IMR-90 (cell line): ENCODE measurements around the gene GRB2. TPM values are rescaled to one million over a fixed set of nuclear protein-coding genes. Genes with fewer than 3 reads are reported as not detected.
A peak's percentile ranks its signal among the peaks of the same experiment; 100 is the strongest.

Experiments
- ATAC-seq: fragments of 200-7000 bp; cut with Tn5 transposase; 2 replicates; pipeline ENCODE4 v1.9.1; 2020; ENCODE audit warnings: low read depth, mild to moderate bottlenecking, moderate library complexity
- BruUV-seq: library from RNA; stranded (reverse); fragments of 400-500 nt; replicated peaks from 2 replicates; lab custom pipeline; 2021; lab: Mats Ljungman, UMichigan
- CTCF ChIA-PET: fragments of 300-600 bp; formaldehyde crosslinking; extraction: SDS; loops from one replicate; lab custom pipeline; 2021; ENCODE audit warnings: antibody characterized with exemption; lab: Yijun Ruan, JAX
- POLR2A ChIA-PET: fragments of 300-600 bp; sonication (Branson Sonifier 250); formaldehyde crosslinking; loops from one replicate; lab custom pipeline; 2022; ENCODE audit warnings: antibody characterized with exemption; ENCODE audit not compliant: unreplicated experiment; lab: Charles Lee
- DNase-seq: peaks from one replicate; pipeline ENCODE4 v3.0.0; 2013
- H2AFZ ChIP-seq: replicated peaks from 2 replicates; pipeline ENCODE3; 2013; ENCODE audit warnings: low read length, mild to moderate bottlenecking; ENCODE audit not compliant: poor library complexity
- H2AK5ac ChIP-seq: 2 replicates; pipeline ENCODE4 v1.6.1; 2013; ENCODE audit warnings: low read depth, low read length, inconsistent platforms
- H2AK9ac ChIP-seq: replicated peaks from 2 replicates; pipeline ENCODE3; 2013; ENCODE audit warnings: mild to moderate bottlenecking, low read depth, low read length, moderate library complexity; ENCODE audit not compliant: poor library complexity
- H2BK120ac ChIP-seq: 2 replicates; pipeline ENCODE4 v1.6.1; 2013; ENCODE audit warnings: low read depth, low read length, inconsistent platforms
- H2BK15ac ChIP-seq: 3 replicates; pipeline ENCODE4 v1.6.1; 2013; ENCODE audit warnings: low read depth, low read length, inconsistent platforms
- H2BK20ac ChIP-seq: 2 replicates; pipeline ENCODE4 v1.6.1; 2013; ENCODE audit warnings: low read depth, mild to moderate bottlenecking, inconsistent platforms, low read length, moderate library complexity
- H2BK5ac ChIP-seq: 2 replicates; pipeline ENCODE4 v1.6.1; 2013; ENCODE audit warnings: mild to moderate bottlenecking, low read depth, low read length, inconsistent platforms; ENCODE audit not compliant: poor library complexity, severe bottlenecking
- H3K14ac ChIP-seq: replicated peaks from 2 replicates; pipeline ENCODE4 v1.6.1; 2013; ENCODE audit warnings: low read depth, low read length, inconsistent platforms
- H3K18ac ChIP-seq: 2 replicates; pipeline ENCODE4 v1.6.1; 2013; ENCODE audit warnings: low read depth, low read length, control low read depth
- H3K23ac ChIP-seq: 2 replicates; pipeline ENCODE4 v1.6.1; 2013; ENCODE audit warnings: low read depth, low read length, inconsistent platforms
- H3K27ac ChIP-seq: 2 replicates; pipeline ENCODE4 v1.5.1; 2013; ENCODE audit warnings: mild to moderate bottlenecking, control low read depth, low read length; ENCODE audit not compliant: insufficient read depth
- H3K27me3 ChIP-seq: 2 replicates; pipeline ENCODE4 v1.6.1; 2013; ENCODE audit warnings: low read length; ENCODE audit not compliant: control insufficient read depth, insufficient read depth
- H3K36me3 ChIP-seq: 2 replicates; pipeline ENCODE4 v1.6.1; 2013; ENCODE audit warnings: low read length, mixed read lengths; ENCODE audit not compliant: control insufficient read depth, insufficient read depth
- H3K4ac ChIP-seq: 2 replicates; pipeline ENCODE4 v1.6.1; 2013; ENCODE audit warnings: low read depth, low read length, inconsistent platforms
- H3K4me1 ChIP-seq: 2 replicates; pipeline ENCODE4 v1.6.1; 2013; ENCODE audit warnings: low read length, mixed read lengths; ENCODE audit not compliant: control insufficient read depth, insufficient read depth
- H3K4me2 ChIP-seq: 2 replicates; pipeline ENCODE4 v1.6.1; 2013; ENCODE audit warnings: low read depth, mild to moderate bottlenecking, control low read depth, low read length, moderate library complexity
- H3K4me3 ChIP-seq: 2 replicates; pipeline ENCODE4 v1.5.1; 2013; ENCODE audit warnings: low read depth, mild to moderate bottlenecking, control low read depth, low read length, moderate library complexity; ENCODE audit not compliant: insufficient read depth
- H3K56ac ChIP-seq: 2 replicates; pipeline ENCODE4 v1.6.1; 2013; ENCODE audit warnings: low read length, inconsistent platforms; ENCODE audit not compliant: insufficient read depth; ENCODE audit errors: extremely low read depth
- H3K79me1 ChIP-seq, 2 experiments: 2 replicates each; pipeline ENCODE4 v1.6.1; 2013; ENCODE audit warnings: low read length in 2 of 2, inconsistent platforms in 1 of 2, low read depth in 1 of 2
- H3K9ac ChIP-seq: 2 replicates; pipeline ENCODE4 v1.6.1; 2013; ENCODE audit warnings: low read depth, low read length, control low read depth
- H3K9me1 ChIP-seq: 2 replicates; pipeline ENCODE4 v1.6.1; 2013; ENCODE audit warnings: low read length, inconsistent platforms; ENCODE audit not compliant: insufficient read depth
- H3K9me3 ChIP-seq: 2 replicates; pipeline ENCODE4 v1.6.1; 2013; ENCODE audit warnings: low read length; ENCODE audit not compliant: control insufficient read depth, insufficient read depth
- H4K20me1 ChIP-seq: 2 replicates; pipeline ENCODE4 v1.6.1; 2013; ENCODE audit warnings: low read length, inconsistent platforms; ENCODE audit not compliant: insufficient read depth
- H4K5ac ChIP-seq: 2 replicates; pipeline ENCODE4 v1.6.1; 2013; ENCODE audit warnings: mild to moderate bottlenecking, low read depth, low read length, control low read depth
- H4K8ac ChIP-seq, 2 experiments: 2 replicates each; pipeline ENCODE4 v1.6.1; 2013; ENCODE audit warnings: low read depth in 2 of 2, low read length in 2 of 2, control low read depth in 1 of 2, inconsistent platforms in 1 of 2
- H4K91ac ChIP-seq: 2 replicates; pipeline ENCODE4 v1.6.1; 2013; ENCODE audit warnings: low read depth, low read length, inconsistent platforms; ENCODE audit not compliant: insufficient read depth
- BHLHE40 ChIP-seq: fragments of 150-350 bp; IDR thresholded peaks from 2 replicates; pipeline ENCODE4 v1.6.1; 2016; ENCODE audit warnings: mild to moderate bottlenecking, low read depth, low read length
- RCOR1 ChIP-seq: IDR thresholded peaks from 2 replicates; pipeline ENCODE4 v1.6.1; 2012; ENCODE audit warnings: mild to moderate bottlenecking, low read length, improper control_type of control experiment; ENCODE audit not compliant: insufficient replicate concordance
- RFX5 ChIP-seq: IDR thresholded peaks from 2 replicates; pipeline ENCODE4 v1.8.0; 2012; ENCODE audit warnings: low read depth, mild to moderate bottlenecking, low read length, moderate library complexity
- SMC3 ChIP-seq: fragments of 150-350 bp; IDR thresholded peaks from 2 replicates; pipeline ENCODE4 v1.6.1; 2016; ENCODE audit warnings: low read depth, mild to moderate bottlenecking, antibody characterized with exemption, low read length, moderate library complexity
- WGBS, 2 experiments: methylation state at CpG; one replicate each; pipeline versions ENCODE4 v1.1.5 to v1.1.7; 2013; ENCODE audit warnings: missing lambda C conversion rate in 2 of 2; ENCODE audit not compliant: insufficient read length in 1 of 2; ENCODE audit errors: extremely low coverage in 2 of 2; 5-methylcytosine and 5-hydroxymethylcytosine counted together
- dilution Hi-C: fragments of 300-500 bp; cut with HindIII; formaldehyde crosslinking; loops from one replicate; pipeline ENCODE4 v1.14.3; 2018; ENCODE audit warnings: low sequenced_read_pairs; ENCODE audit not compliant: unreplicated experiment
- in situ Hi-C: fragments of 300-500 bp; cut with MboI; formaldehyde crosslinking; loops from 3 replicates; pipeline ENCODE4 v1.14.3; 2019; ENCODE audit warnings: low sequenced_read_pairs, inconsistent platforms, mixed read lengths
- intact Hi-C: fragments of 100-400 bp; cut with micrococcal nuclease; formaldehyde crosslinking; loops from 2 replicates; pipeline ENCODE4 v1.10.0; 2022
- polyA plus RNA-seq, 3 experiments: library from polyadenylated mRNA; depleted of rRNA; stranded (reverse); fragments of >200 nt; gene quantifications; 2 replicates each; pipeline ENCODE4 v1.2.3, GENCODE V29; 2012; ENCODE audit warnings: low replicate concordance in 1 of 3
- total RNA-seq: library from RNA; depleted of rRNA; stranded (reverse); fragments of >200 nt; gene quantifications from 2 replicates; pipeline ENCODE4 v1.2.3, GENCODE V29; 2012
- TF ChIP-seq, protein P1 (sequence below): fragments of 150-350 bp; IDR thresholded peaks from 2 replicates; pipeline ENCODE4 v1.6.1; 2017; ENCODE audit warnings: mild to moderate bottlenecking, antibody characterized with exemption, low read length, low read depth

GRB2 gene
- total and polyA plus RNA-seq, 2 of the 4 experiments (the other 2 are of a cell fraction), result 49.3 to 62.1 TPM

DNA sequence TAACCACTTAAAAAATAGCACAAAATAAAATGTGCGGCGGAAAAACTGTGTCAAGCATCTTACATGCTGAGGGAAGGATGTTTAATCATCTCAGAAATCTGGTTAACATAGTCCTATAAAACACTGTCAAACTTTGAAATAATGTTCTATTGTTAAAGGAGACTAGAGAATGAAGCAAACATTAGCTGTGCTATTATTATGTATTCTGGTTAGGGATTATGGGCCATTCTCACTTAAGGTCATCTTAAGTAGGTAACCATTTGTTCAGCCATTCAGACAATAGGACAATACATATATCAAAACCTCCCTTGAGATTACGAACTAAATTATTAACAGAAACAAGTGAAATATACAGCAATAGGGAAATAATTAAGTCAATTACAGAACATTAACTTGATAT, 24.7 kb downstream of the GRB2 start:
- dilution Hi-C loops, result no loop called here
- Histone ChIP-seq H3K4ac (no peak overlapping the region), H3K27me3 (no peaks in the 10 kb centered on the region), H3K18ac (no peak overlapping the region), H4K8ac (no peak overlapping the region), H3K79me1 (peaks cover 19 to 70% of the 10 kb centered on the region in 2 experiments), H2BK15ac (no peak overlapping the region), H4K91ac (no peak overlapping the region), H3K4me2 (no peak overlapping the region), H3K14ac (no peak overlapping the region), H3K9me3 (no peaks in the 10 kb centered on the region), H3K9me1 (peaks cover 19% of the 10 kb centered on the region), H2AK5ac (no peak overlapping the region), H2BK20ac (no peak overlapping the region), H3K27ac (no peak overlapping the region), H3K36me3 (peaks cover 7% of the 10 kb centered on the region), H3K56ac (no peak overlapping the region), H3K4me1 (peaks cover 4% of the 10 kb centered on the region), H3K4me3 (no peak overlapping the region), H2AK9ac (no peak overlapping the region), H2AFZ (no peak overlapping the region), H2BK5ac (peak overlapping the region; percentile 36), H4K20me1 (peaks cover 59% of the 10 kb centered on the region), H3K23ac (no peak overlapping the region), H4K5ac (no peak overlapping the region), H3K9ac (no peak overlapping the region), H2BK120ac (no peak overlapping the region)
- ChIA-PET POLR2A (interaction anchor here (1.0 kb wide), 1 partner anchor 13 kb away, joined by 6 read pairs; no protein-coding TSS in a partner anchor), CTCF (interaction anchor here (0.7 to 1.7 kb wide), 6 partner anchors 10 to 253 kb away, joined by 3 to 7 read pairs (median 6); partner anchors contain the start of gene SMIM5)
- BruUV-seq, result no TSS peak
- no peak for ATAC-seq
- WGBS, 2 experiments, result no CpG with 5 or more reads among the region's 3 CpGs
- no peak for DNase-seq
- in situ Hi-C loops, result no loop called here
- TF ChIP-seq RFX5 (no peak), RCOR1 (no peak), SMC3 (no peak), BHLHE40 (no peak)
- TF ChIP-seq, protein P1, sequence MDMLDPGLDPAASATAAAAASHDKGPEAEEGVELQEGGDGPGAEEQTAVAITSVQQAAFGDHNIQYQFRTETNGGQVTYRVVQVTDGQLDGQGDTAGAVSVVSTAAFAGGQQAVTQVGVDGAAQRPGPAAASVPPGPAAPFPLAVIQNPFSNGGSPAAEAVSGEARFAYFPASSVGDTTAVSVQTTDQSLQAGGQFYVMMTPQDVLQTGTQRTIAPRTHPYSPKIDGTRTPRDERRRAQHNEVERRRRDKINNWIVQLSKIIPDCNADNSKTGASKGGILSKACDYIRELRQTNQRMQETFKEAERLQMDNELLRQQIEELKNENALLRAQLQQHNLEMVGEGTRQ, result no peak
- intact Hi-C loops, result no loop called here
